MM.1S (cell line): ENCODE data around the gene UBC.

Source experiments
- DNase-seq: peaks from one replicate; pipeline ENCODE4 v3.0.0-alpha.2; 2015
- H2AFZ ChIP-seq: fragments of 300-600 bp; sonication (generic); 2 replicates; pipeline ENCODE4 v1.6.0; 2016; ENCODE audit warnings: antibody characterized with exemption, low read length
- H3F3A ChIP-seq: fragments of 300-600 bp; sonication (generic); 2 replicates; pipeline ENCODE4 v1.6.1; 2016; ENCODE audit warnings: mild to moderate bottlenecking, antibody characterized with exemption, low read length, moderate library complexity, mixed read lengths; ENCODE audit not compliant: insufficient read depth
- H3K27ac ChIP-seq: fragments of 300-600 bp; sonication (generic); 2 replicates; pipeline ENCODE4 v1.5.1; 2016; ENCODE audit warnings: mild to moderate bottlenecking, low read length
- H3K27me3 ChIP-seq: fragments of 300-600 bp; sonication (generic); replicated peaks from 2 replicates; pipeline ENCODE4 v1.6.0; 2016; ENCODE audit warnings: low read length; ENCODE audit not compliant: insufficient read depth
- H3K36me3 ChIP-seq: fragments of 300-600 bp; sonication (generic); replicated peaks from 2 replicates; pipeline ENCODE4 v1.6.1; 2016; ENCODE audit warnings: mild to moderate bottlenecking, low read length, mixed read lengths; ENCODE audit not compliant: insufficient read depth
- H3K4me1 ChIP-seq: fragments of 300-600 bp; sonication (generic); 2 replicates; pipeline ENCODE4 v1.6.1; 2016; ENCODE audit warnings: low read length, mixed read lengths
- H3K4me2 ChIP-seq: fragments of 300-600 bp; sonication (generic); 2 replicates; pipeline ENCODE4 v1.6.0; 2016; ENCODE audit warnings: low read depth, low read length
- H3K4me3 ChIP-seq: fragments of 300-600 bp; sonication (generic); 2 replicates; pipeline ENCODE4 v1.5.1; 2016; ENCODE audit warnings: low read length, mixed read lengths
- H3K79me2 ChIP-seq: fragments of 300-600 bp; sonication (generic); 2 replicates; pipeline ENCODE4 v1.6.1; 2016; ENCODE audit warnings: mixed run types, low read length, mixed read lengths
- H3K9ac ChIP-seq: fragments of 300-600 bp; sonication (generic); 2 replicates; pipeline ENCODE4 v1.6.1; 2016; ENCODE audit warnings: low read length, mixed read lengths
- H3K9me2 ChIP-seq: fragments of 300-600 bp; sonication (generic); replicated peaks from 2 replicates; pipeline ENCODE4 v1.6.1; 2016; ENCODE audit warnings: mild to moderate bottlenecking, low read length, mixed read lengths; ENCODE audit not compliant: insufficient read depth
- H3K9me3 ChIP-seq: fragments of 300-600 bp; sonication (generic); replicated peaks from 2 replicates; pipeline ENCODE4 v1.6.1; 2016; ENCODE audit warnings: mild to moderate bottlenecking, low read length, mixed read lengths; ENCODE audit not compliant: insufficient read depth
- H4K20me1 ChIP-seq: fragments of 300-600 bp; sonication (generic); 2 replicates; pipeline ENCODE4 v1.6.1; 2016; ENCODE audit warnings: mild to moderate bottlenecking, low read length, moderate library complexity, mixed read lengths; ENCODE audit not compliant: insufficient read depth
- CTCF ChIP-seq: fragments of 300-600 bp; sonication (generic); IDR thresholded peaks from 2 replicates; pipeline ENCODE4 v1.5.1; 2016; ENCODE audit warnings: antibody characterized with exemption, low read length, mixed read lengths
- EZH2 ChIP-seq: fragments of 300-600 bp; sonication (generic); optimal IDR thresholded peaks from 2 replicates; pipeline ENCODE3; 2017; ENCODE audit warnings: low read depth, mild to moderate bottlenecking, antibody characterized with exemption, low read length, mixed read lengths
- EZH2phosphoT487 ChIP-seq: fragments of 300-600 bp; sonication (generic); IDR thresholded peaks from 2 replicates; pipeline ENCODE4 v1.6.1; 2018; ENCODE audit warnings: antibody characterized with exemption, low read length

Gene UBC

GRCh38 chr12:124940143-124940392 is 25.6 kb upstream of the UBC start:
- Histone ChIP-seq H3K9me3 (no peaks in the 10 kb centered on the region), H3K4me3 (peak overlapping the region; percentile 71), H3K27me3 (no peaks in the 10 kb centered on the region), H3K9ac (peak overlapping the region; percentile 66; the same call in 1 of the 2 replicates), H3F3A (peaks cover 29% of the 10 kb centered on the region), H3K4me2 (peak overlapping the region; percentile 87), H3K79me2 (no peaks in the 10 kb centered on the region), H3K36me3 (no peaks in the 10 kb centered on the region), H4K20me1 (no peaks in the 10 kb centered on the region), H3K4me1 (0 out of 2 replicates have a peak, but pooled peaks cover 5% of the 10 kb centered on the region), H2AFZ (peak overlapping the region; percentile 69; the same call in 1 of the 2 replicates), H3K27ac (peak overlapping the region; percentile 90), H3K9me2 (no peaks in the 10 kb centered on the region)
- DNase-seq, result no peak
- TF ChIP-seq CTCF (no peak), EZH2 (no peak), EZH2phosphoT487 (no peak)

- Histone ChIP-seq H3F3A (peaks cover 29% of the 10 kb centered on the region), H3K27me3 (no peaks in the 10 kb centered on the region), H3K9me2 (no peaks in the 10 kb centered on the region), H3K79me2 (no peaks in the 10 kb centered on the region), H3K27ac (peak overlapping the region; percentile 90), H3K36me3 (no peaks in the 10 kb centered on the region), H4K20me1 (no peaks in the 10 kb centered on the region), H3K9ac (peak overlapping the region; percentile 66), H2AFZ (peak overlapping the region; percentile 39; the same call in 1 of the 2 replicates), H3K4me2 (peak overlapping the region; percentile 87), H3K4me1 (0 out of 2 replicates have a peak, but pooled peaks cover 5% of the 10 kb centered on the region), H3K9me3 (no peaks in the 10 kb centered on the region), H3K4me3 (peak overlapping the region; percentile 71)
- TF ChIP-seq EZH2phosphoT487, result no peak
- no peak for TF ChIP-seq EZH2
- TF ChIP-seq CTCF, result no peak
- peak; percentile 72 for DNase-seq
These were observed 25.1 kb upstream of the UBC start for GRCh38 chr12:124939421-124940142.

DNA sequence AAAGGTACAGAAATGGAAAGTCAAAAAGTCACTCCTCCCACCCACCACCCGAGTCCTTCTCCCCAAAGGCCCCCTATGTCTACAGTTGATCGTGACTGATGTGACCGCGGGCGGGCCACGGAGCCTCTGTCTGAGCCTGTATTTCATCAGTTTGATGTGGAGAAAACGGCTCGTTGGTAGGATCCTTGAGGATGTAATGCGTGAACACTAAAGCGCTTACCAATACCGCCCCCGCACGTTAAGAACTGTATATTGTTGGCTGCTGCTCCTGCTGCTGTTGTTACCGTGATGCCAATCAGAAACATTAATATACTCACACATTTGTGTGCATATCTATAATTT is 24.6 kb upstream of the UBC start:
- H3K27me3 ChIP-seq, result no peaks in the 10 kb centered on the region
- TF ChIP-seq EZH2phosphoT487, result no peak
- peak; percentile 41 for TF ChIP-seq CTCF
- no peak for TF ChIP-seq EZH2
- peak overlapping the region; percentile 51; the same call in 1 of the 2 replicates for H3K9ac ChIP-seq
- H2AFZ ChIP-seq, result no peak overlapping the region
- H3F3A ChIP-seq, result peaks cover 29% of the 10 kb centered on the region
- DNase-seq, result peak; percentile 59
- no peaks in the 10 kb centered on the region for H3K9me3 ChIP-seq
- peak overlapping the region; percentile 90; the same call in 1 of the 2 replicates for H3K27ac ChIP-seq
- H3K4me2 ChIP-seq, result peak overlapping the region; percentile 87
- peak overlapping the region; percentile 71 for H3K4me3 ChIP-seq
- 0 out of 2 replicates have a peak, but pooled peaks cover 5% of the 10 kb centered on the region for H3K4me1 ChIP-seq
- H4K20me1 ChIP-seq, result no peaks in the 10 kb centered on the region
- H3K36me3 ChIP-seq, result no peaks in the 10 kb centered on the region
- H3K79me2 ChIP-seq, result no peaks in the 10 kb centered on the region
- H3K9me2 ChIP-seq, result no peaks in the 10 kb centered on the region
